A673 (cell line): ENCODE data around the gene RNF151. TPM values are rescaled to one million over a fixed set of nuclear protein-coding genes. Genes with fewer than 3 reads are reported as not detected.

Experiments used
- BruUV-seq: library from RNA; stranded (reverse); fragments of 400-500 nt; replicated peaks from 2 replicates; lab custom pipeline; 2021; lab: Mats Ljungman, UMichigan
- CTCF ChIA-PET: fragments of 300-600 bp; sonication (Branson Sonifier 250); formaldehyde crosslinking; loops from one replicate; lab custom pipeline; 2022; ENCODE audit warnings: antibody characterized with exemption; lab: Charles Lee
- POLR2A ChIA-PET: fragments of 300-600 bp; sonication (Branson Sonifier 250); formaldehyde crosslinking; loops from one replicate; lab custom pipeline; 2022; ENCODE audit warnings: antibody characterized with exemption; ENCODE audit not compliant: low non-redundant PET; lab: Charles Lee
- DNase-seq: peaks from one replicate; pipeline ENCODE4 v3.0.0-alpha.2; 2015; ENCODE audit warnings: low spot score
- H3K27ac ChIP-seq: fragments of 200-600 bp; sonication (generic); 2 replicates; pipeline ENCODE4 v1.5.1; 2016; ENCODE audit warnings: mixed run types, low read depth, mild to moderate bottlenecking, mixed read lengths, antibody characterized with exemption, low read length; ENCODE audit not compliant: poor library complexity, severe bottlenecking
- H3K27me3 ChIP-seq: fragments of 200-600 bp; sonication (generic); replicated peaks from 2 replicates; pipeline ENCODE4 v1.6.1; 2017; ENCODE audit warnings: mixed run types, low read depth, mild to moderate bottlenecking, mixed read lengths, antibody characterized with exemption, low read length; ENCODE audit not compliant: insufficient read depth, poor library complexity
- H3K36me3 ChIP-seq: fragments of 200-600 bp; sonication (generic); 2 replicates; pipeline ENCODE4 v1.6.1; 2016; ENCODE audit warnings: mixed run types, mild to moderate bottlenecking, mixed read lengths, antibody characterized with exemption, low read length; ENCODE audit not compliant: insufficient read depth, poor library complexity, severe bottlenecking
- H3K4me1 ChIP-seq: fragments of 200-600 bp; sonication (generic); 2 replicates; pipeline ENCODE4 v1.6.1; 2017; ENCODE audit warnings: mixed run types, mild to moderate bottlenecking, mixed read lengths, antibody characterized with exemption, low read length; ENCODE audit not compliant: insufficient read depth, poor library complexity, severe bottlenecking
- H3K4me3 ChIP-seq: fragments of 200-600 bp; sonication (generic); 2 replicates; pipeline ENCODE4 v1.5.1; 2016; ENCODE audit warnings: low read depth, mixed run types, mild to moderate bottlenecking, mixed read lengths, low read length; ENCODE audit not compliant: poor library complexity, severe bottlenecking
- H3K9me3 ChIP-seq: fragments of 200-600 bp; sonication (generic); 2 replicates; pipeline ENCODE4 v1.6.1; 2016; ENCODE audit warnings: mixed run types, low read depth, mild to moderate bottlenecking, mixed read lengths, antibody characterized with exemption, low read length; ENCODE audit not compliant: poor library complexity, severe bottlenecking
- EZH2 ChIP-seq: fragments of 200-600 bp; sonication (generic); IDR thresholded peaks from 2 replicates; pipeline ENCODE4 v1.6.1; 2017; ENCODE audit warnings: borderline replicate concordance, low read depth, mild to moderate bottlenecking, mixed read lengths, antibody characterized with exemption, low read length; ENCODE audit not compliant: poor library complexity, severe bottlenecking
- intact Hi-C: fragments of 100-400 bp; cut with micrococcal nuclease; formaldehyde crosslinking; loops from one replicate; pipeline ENCODE4 v1.10.0; 2022; ENCODE audit not compliant: unreplicated experiment
- total RNA-seq: library from RNA; stranded (reverse); gene quantifications from 2 replicates; pipeline ENCODE4 v1.2.3, GENCODE V29; 2021
- TF ChIP-seq, protein P1 (sequence below): fragments of 300-800, 200-600 bp; sonication (generic); conservative IDR thresholded peaks from 2 replicates; pipeline ENCODE4 v1.5.1; 2017; ENCODE audit warnings: low read depth, mild to moderate bottlenecking, antibody characterized with exemption, low read length, moderate library complexity, mixed read lengths

Gene RNF151
- total RNA-seq, 1 experiment from 2014 or later: not detected

DNA sequence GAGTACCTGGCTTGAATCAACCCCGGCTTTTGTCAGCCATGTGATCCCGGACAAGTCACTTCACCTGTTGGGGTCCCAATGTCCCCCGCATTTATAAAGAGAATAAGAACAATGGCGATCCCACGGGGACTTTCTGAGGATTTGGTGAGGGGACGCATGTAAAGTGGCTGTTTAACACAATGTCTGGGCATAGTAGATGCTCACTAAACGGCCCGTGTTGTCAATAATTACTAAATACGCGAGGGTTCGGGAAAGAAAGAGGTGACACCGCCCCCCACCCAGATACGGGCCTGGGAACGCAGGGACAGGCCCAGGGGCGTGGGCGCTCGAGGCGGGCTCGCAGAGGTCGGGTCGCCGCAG, 24.9 kb downstream of the RNF151 start:
- intact Hi-C loops: no loop called here
- no peak for DNase-seq
- Histone ChIP-seq H3K36me3 (no peaks in the 10 kb centered on the region), H3K4me1 (peaks cover 6% of the 10 kb centered on the region), H3K4me3 (no peak overlapping the region), H3K9me3 (no peaks in the 10 kb centered on the region), H3K27me3 (peaks cover 17% of the 10 kb centered on the region), H3K27ac (no peak overlapping the region)
- TF ChIP-seq, protein P1, sequence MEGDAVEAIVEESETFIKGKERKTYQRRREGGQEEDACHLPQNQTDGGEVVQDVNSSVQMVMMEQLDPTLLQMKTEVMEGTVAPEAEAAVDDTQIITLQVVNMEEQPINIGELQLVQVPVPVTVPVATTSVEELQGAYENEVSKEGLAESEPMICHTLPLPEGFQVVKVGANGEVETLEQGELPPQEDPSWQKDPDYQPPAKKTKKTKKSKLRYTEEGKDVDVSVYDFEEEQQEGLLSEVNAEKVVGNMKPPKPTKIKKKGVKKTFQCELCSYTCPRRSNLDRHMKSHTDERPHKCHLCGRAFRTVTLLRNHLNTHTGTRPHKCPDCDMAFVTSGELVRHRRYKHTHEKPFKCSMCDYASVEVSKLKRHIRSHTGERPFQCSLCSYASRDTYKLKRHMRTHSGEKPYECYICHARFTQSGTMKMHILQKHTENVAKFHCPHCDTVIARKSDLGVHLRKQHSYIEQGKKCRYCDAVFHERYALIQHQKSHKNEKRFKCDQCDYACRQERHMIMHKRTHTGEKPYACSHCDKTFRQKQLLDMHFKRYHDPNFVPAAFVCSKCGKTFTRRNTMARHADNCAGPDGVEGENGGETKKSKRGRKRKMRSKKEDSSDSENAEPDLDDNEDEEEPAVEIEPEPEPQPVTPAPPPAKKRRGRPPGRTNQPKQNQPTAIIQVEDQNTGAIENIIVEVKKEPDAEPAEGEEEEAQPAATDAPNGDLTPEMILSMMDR: no peak
- TF ChIP-seq EZH2: no peak
- BruUV-seq: no TSS peak
- ChIA-PET CTCF (interaction anchor here (0.6 kb wide), 1 partner anchor 149 kb away, joined by 8 read pairs; no protein-coding TSS in a partner anchor), POLR2A (interaction anchor here (1.0 kb wide), 1 partner anchor 27 kb away, joined by 3 read pairs; the partner anchor contains the start of gene RPS2)

DNA sequence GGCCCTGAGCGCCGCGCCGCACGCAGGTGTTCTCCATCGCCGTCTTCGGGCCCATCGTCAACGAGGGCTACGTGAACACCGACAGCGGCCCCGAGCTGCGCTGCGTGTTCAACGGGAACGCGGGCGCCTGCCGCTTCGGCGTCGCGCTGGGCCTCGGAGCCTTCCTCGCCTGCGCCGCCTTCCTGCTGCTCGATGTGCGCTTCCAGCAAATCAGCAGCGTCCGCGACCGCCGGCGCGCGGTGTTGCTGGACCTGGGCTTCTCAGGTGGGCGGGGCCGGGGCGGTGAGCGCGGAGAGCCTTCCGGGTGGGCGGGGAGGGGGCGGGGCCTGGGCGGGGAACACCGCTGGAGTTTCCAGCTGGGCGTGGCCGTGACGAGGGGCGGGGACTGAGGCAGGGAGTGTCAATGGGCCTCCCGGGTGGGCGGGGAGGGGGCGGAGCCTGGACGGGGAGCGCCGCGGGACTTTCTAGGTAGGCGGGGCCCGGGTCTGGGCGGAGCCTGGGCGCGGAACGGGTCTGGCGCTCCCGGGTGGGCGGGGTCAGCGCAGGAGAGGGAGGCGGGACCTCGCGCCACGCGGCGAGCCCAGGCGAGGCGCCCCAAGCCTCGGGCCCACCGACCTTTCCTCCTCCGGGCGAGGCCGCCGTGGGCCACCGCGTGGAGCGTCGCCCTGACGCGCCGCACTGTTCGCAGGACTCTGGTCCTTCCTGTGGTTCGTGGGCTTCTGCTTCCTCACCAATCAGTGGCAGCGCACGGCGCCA, 25.5 kb downstream of the RNF151 start:
- peak; percentile 93 for DNase-seq
- ChIA-PET CTCF (interaction anchor here (0.6 kb wide), 1 partner anchor 149 kb away, joined by 8 read pairs; no protein-coding TSS in a partner anchor), POLR2A (interaction anchor here (1.0 kb wide), 1 partner anchor 27 kb away, joined by 3 read pairs; the partner anchor contains the start of gene RPS2)
- Histone ChIP-seq H3K27me3 (peaks cover 17% of the 10 kb centered on the region), H3K9me3 (no peaks in the 10 kb centered on the region), H3K4me3 (no peak overlapping the region), H3K36me3 (peaks cover 5% of the 10 kb centered on the region), H3K4me1 (peaks cover 6% of the 10 kb centered on the region), H3K27ac (no peak overlapping the region)
- BruUV-seq: no TSS peak
- intact Hi-C loops: no loop called here
- no peak for TF ChIP-seq EZH2
- TF ChIP-seq, protein P1: no peak

DNA sequence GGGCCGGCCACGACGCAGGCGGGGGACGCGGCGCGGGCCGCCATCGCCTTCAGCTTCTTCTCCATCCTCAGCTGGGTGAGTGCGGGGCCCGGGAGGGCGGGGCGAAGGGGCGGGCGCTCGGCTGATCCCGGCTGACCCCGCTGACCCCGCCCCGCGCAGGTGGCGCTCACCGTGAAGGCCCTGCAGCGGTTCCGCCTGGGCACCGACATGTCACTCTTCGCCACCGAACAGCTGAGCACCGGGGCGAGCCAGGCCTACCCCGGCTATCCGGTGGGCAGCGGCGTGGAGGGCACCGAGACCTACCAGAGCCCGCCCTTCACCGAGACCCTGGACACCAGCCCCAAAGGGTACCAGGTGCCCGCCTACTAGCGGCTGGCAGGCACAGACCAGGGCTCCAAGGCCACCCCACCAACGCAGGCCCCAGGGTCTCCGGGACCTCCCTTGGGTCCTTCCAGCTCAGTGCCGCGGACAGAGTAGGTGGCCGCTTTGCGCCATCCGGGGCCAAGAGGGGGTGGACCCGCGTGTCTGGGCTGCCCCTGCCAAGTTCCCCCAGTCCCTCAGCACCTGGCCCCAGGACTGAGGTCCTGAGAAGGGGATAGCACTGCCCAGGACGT, 26.2 kb downstream of the RNF151 start:
- H3K27me3 ChIP-seq: peaks cover 17% of the 10 kb centered on the region
- no peaks in the 10 kb centered on the region for H3K9me3 ChIP-seq
- H3K27ac ChIP-seq: no peak overlapping the region
- H3K4me3 ChIP-seq: no peak overlapping the region
- POLR2A ChIA-PET: interaction anchor here (1.0 kb wide), 1 partner anchor 28 kb away, joined by 3 read pairs; the partner anchor contains the start of gene RPS2
- BruUV-seq: no TSS peak
- peaks cover 11% of the 10 kb centered on the region for H3K36me3 ChIP-seq
- DNase-seq: no peak
- intact Hi-C loops: no loop called here
- TF ChIP-seq, protein P1: no peak
- no peak for TF ChIP-seq EZH2
- CTCF ChIA-PET: no interaction called here
- peaks cover 6% of the 10 kb centered on the region for H3K4me1 ChIP-seq
